ENCODE data around the gene EML6. TPM values are rescaled to one million over a fixed set of nuclear protein-coding genes. Genes with fewer than 3 reads are reported as not detected.

The EML6 gene
- total RNA-seq, 1 donor from 2014 or later = 8.1 TPM

GRCh38 chr2:54678719-54679118 is 44.7 kb upstream of the EML6 start:
- Mint-ChIP-seq H3K4me3 (no peak overlapping the region), H3K4me1 (ENCODE audit: unreplicated experiment) (peaks cover 5% of the 10 kb centered on the region), H3K27me3 (no peaks in the 10 kb centered on the region), H3K36me3 (no peaks in the 10 kb centered on the region), H3K9me3 (no peaks in the 10 kb centered on the region), H3K27ac (no peak overlapping the region)
- DNase-seq (ENCODE audit: extremely low spot score, unreplicated experiment) = no peak
- TF ChIP-seq, protein P1, sequence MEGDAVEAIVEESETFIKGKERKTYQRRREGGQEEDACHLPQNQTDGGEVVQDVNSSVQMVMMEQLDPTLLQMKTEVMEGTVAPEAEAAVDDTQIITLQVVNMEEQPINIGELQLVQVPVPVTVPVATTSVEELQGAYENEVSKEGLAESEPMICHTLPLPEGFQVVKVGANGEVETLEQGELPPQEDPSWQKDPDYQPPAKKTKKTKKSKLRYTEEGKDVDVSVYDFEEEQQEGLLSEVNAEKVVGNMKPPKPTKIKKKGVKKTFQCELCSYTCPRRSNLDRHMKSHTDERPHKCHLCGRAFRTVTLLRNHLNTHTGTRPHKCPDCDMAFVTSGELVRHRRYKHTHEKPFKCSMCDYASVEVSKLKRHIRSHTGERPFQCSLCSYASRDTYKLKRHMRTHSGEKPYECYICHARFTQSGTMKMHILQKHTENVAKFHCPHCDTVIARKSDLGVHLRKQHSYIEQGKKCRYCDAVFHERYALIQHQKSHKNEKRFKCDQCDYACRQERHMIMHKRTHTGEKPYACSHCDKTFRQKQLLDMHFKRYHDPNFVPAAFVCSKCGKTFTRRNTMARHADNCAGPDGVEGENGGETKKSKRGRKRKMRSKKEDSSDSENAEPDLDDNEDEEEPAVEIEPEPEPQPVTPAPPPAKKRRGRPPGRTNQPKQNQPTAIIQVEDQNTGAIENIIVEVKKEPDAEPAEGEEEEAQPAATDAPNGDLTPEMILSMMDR (conservative IDR thresholded peaks at IDR 0.05) = no peak

- Mint-ChIP-seq H3K9me3 (no peaks in the 10 kb centered on the region), H3K36me3 (no peaks in the 10 kb centered on the region), H3K27ac (no peak overlapping the region), H3K4me1 (ENCODE audit: unreplicated experiment) (peaks cover 5% of the 10 kb centered on the region), H3K4me3 (no peak overlapping the region), H3K27me3 (no peaks in the 10 kb centered on the region)
- no peak for DNase-seq (ENCODE audit: extremely low spot score, unreplicated experiment)
- TF ChIP-seq, protein P1 (conservative IDR thresholded peaks at IDR 0.05) = no peak
Observed at GRCh38 chr2:54680397-54681041, 42.9 kb upstream of the EML6 start.

DNA sequence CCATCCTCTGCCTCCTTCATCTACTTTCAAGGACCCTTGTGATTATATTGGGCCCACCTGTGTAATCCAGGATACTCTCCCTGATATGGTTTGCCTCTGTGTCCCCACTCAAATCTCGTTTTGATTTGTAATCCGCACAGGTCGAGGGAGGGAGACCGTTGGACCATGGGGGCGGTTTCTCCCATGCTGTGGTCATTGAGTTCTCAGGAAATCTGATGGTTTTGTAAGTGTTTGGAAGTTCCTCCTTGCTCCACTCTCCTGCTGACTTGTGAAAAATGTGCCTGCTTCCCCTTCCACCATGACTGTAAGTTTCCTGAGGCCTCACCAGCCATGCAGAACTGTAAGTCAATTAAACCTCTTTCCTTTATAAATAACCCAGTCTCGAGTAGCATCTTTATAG is 42.0 kb upstream of the EML6 start:
- TF ChIP-seq, protein P1 (conservative IDR thresholded peaks at IDR 0.05) = no peak
- Mint-ChIP-seq H3K36me3 (no peaks in the 10 kb centered on the region), H3K27me3 (no peaks in the 10 kb centered on the region), H3K4me3 (no peak overlapping the region), H3K9me3 (no peaks in the 10 kb centered on the region), H3K27ac (no peak overlapping the region), H3K4me1 (ENCODE audit: unreplicated experiment) (peaks cover 5% of the 10 kb centered on the region)
- DNase-seq (ENCODE audit: extremely low spot score, unreplicated experiment) = no peak

DNA sequence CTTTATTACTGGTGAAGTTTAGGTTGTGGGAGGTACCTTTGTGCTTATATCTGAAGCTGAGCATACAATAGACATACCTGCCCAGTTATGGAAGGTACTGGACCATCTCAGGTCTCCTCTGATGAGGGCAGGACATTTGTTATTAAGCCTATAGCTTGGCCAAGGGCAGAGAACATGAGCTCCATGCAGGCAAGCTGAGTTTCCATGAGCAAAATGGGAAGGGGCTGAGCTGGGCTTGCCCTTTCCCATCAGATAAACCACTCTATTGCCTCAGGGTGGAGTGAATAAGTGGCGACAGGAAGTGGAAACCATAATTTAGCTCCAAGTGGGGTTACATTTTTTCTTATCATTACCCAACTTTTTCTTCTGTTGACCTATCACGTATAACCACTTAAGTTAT is 39.9 kb upstream of the EML6 start:
- TF ChIP-seq, protein P1 (conservative IDR thresholded peaks at IDR 0.05) = no peak
- no peak for DNase-seq (ENCODE audit: extremely low spot score, unreplicated experiment)
- Mint-ChIP-seq H3K4me3 (no peak overlapping the region), H3K36me3 (no peaks in the 10 kb centered on the region), H3K9me3 (no peaks in the 10 kb centered on the region), H3K27ac (no peak overlapping the region), H3K27me3 (no peaks in the 10 kb centered on the region), H3K4me1 (ENCODE audit: unreplicated experiment) (no peaks in the 10 kb centered on the region)

DNA sequence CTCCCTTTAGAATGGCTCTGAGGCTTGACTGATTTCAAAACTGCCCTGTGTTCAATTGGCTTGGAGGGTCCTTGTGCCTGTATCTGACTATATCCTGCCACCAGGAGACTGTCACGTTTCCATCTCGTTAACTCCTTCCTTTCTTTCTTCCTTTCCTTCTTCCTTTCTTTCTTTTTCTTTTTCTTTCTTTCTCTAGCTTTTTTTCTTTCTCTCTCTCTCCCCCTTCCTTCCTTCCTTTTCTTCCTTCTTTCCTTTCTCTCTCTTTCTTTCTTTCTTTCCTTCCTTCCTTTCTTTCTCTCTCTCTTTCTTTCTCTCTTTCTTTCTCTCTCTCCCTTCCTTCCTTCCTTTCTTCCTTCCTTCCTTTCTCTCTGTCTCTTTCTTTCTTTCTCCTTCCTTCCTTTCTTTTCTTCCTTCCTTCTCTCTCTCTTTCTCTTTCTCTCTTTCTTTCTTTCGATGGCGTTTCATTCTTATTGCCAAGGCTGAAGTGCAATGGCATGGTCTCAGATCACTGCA is 38.1 kb upstream of the EML6 start:
- H3K36me3 Mint-ChIP-seq = no peaks in the 10 kb centered on the region
- H3K4me3 Mint-ChIP-seq = no peak overlapping the region
- no peak overlapping the region for H3K27ac Mint-ChIP-seq
- DNase-seq (ENCODE audit: extremely low spot score, unreplicated experiment) = no peak
- H3K4me1 Mint-ChIP-seq (ENCODE audit: unreplicated experiment) = no peaks in the 10 kb centered on the region
- H3K9me3 Mint-ChIP-seq = no peaks in the 10 kb centered on the region
- no peaks in the 10 kb centered on the region for H3K27me3 Mint-ChIP-seq
- TF ChIP-seq, protein P1 (conservative IDR thresholded peaks at IDR 0.05) = peak; percentile 29
